Measurements from ENCODE around the gene NOTCH2. TPM values are rescaled to one million over a fixed set of nuclear protein-coding genes. Genes with fewer than 3 reads are reported as not detected.

NOTCH2 gene
- total RNA-seq, 1 experiment from 2014 or later, result 62.9 TPM

DNA sequence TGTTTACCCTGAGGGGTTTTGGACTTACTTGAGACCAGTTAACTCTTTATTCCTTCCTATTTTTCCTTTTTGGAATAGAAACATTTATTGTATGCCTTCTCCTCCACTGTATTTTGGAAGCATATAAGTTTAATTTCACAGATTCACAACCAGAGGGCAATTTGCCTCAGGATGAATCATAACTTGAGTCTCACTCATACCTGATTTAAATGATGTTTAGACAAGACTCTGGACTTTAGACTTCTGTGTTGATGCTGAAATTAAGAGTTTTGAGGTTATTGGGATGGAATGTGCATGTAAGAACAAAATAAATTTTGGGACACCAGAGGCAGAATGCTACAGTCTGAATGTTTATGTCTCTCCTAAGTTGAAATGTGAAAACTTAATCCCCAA lies 166.0 kb downstream of the NOTCH2 start:
- Histone ChIP-seq H3K9me3 (ENCODE audit: control insufficient read depth in 1 of 2, insufficient read depth in 1 of 2, low read depth in 1 of 2, low read length in 2 of 2) (no peaks in the 10 kb centered on the region; a peak in 1 of 4 replicates), H3K36me3 (ENCODE audit: control insufficient read depth in 1 of 2, insufficient read depth in 2 of 2, low read length in 2 of 2) (no peaks in the 10 kb centered on the region), H2AFZ (ENCODE audit: low read depth, low read length, poor library complexity, severe bottlenecking) (no peak overlapping the region), H3K9me2 (ENCODE audit: insufficient read depth) (no peaks in the 10 kb centered on the region), H3K4me2 (ENCODE audit: low read length) (no peak overlapping the region), H3K79me2 (ENCODE audit: insufficient read depth, low read length) (no peaks in the 10 kb centered on the region), H3K9ac (ENCODE audit: low read length) (no peak overlapping the region), H3K4me1 (ENCODE audit: control insufficient read depth in 1 of 2, insufficient read depth in 2 of 2, low read length in 2 of 2) (no peaks in the 10 kb centered on the region), H3K27me3 (ENCODE audit: insufficient read depth, low read length) (0 out of 2 replicates have a peak, but pooled peaks cover 1% of the 10 kb centered on the region), H3K27ac (ENCODE audit: low read depth, low read length) (no peak overlapping the region), H4K20me1 (ENCODE audit: insufficient read depth) (no peaks in the 10 kb centered on the region), H3K4me3 (replicated peaks in 1 of 2; ENCODE audit: low read depth in 1 of 2, low read length in 2 of 2) (no peak overlapping the region)
- no peak for DNase-seq (ENCODE audit: low read depth, low spot score)
- intact Hi-C loops (cut with micrococcal nuclease), result no loop called here
- ChIA-PET POLR2A (interaction anchor here (0.6 kb wide), 1 partner anchor 255 kb away, joined by 3 read pairs; the partner anchor contains the start of gene ZNF697), CTCF (no interaction called here), RAD21 (ENCODE audit: low non-redundant PET in 1 of 2, low total read pairs in 2 of 2, uncharacterized antibody in 2 of 2, unreplicated experiment in 2 of 2) (no interaction called here)
- ATAC-seq, result no peak
- BruUV-seq (replicated peaks), result no TSS peak
- TF ChIP-seq CTCF (IDR thresholded peaks at IDR 0.05 in 2 of 3, conservative IDR thresholded peaks at IDR 0.05 in 1 of 3; ENCODE audit: borderline replicate concordance in 1 of 3, insufficient read depth in 1 of 3, low read depth in 2 of 3, low read length in 2 of 3) (no peak), JUND (IDR thresholded peaks at IDR 0.05) (no peak), POLR2AphosphoS5 (IDR thresholded peaks at IDR 0.05; ENCODE audit: low read depth, low read length) (no peak), ZNF274 (IDR thresholded peaks at IDR 0.05; ENCODE audit: low read depth, low read length) (no peak), EZH2phosphoT487 (IDR thresholded peaks at IDR 0.05; ENCODE audit: borderline replicate concordance) (no peak), ZFX (IDR thresholded peaks at IDR 0.05) (no peak), CEBPB (IDR thresholded peaks at IDR 0.05; ENCODE audit: low read depth) (no peak), SIN3A (IDR thresholded peaks at IDR 0.05; ENCODE audit: low read depth) (no peak), EZH2 (IDR thresholded peaks at IDR 0.05) (no peak)

Measured in HCT116 (cell line).